ENCODE results near the gene NHLRC2. TPM values are rescaled to one million over a fixed set of nuclear protein-coding genes. Genes with fewer than 3 reads are reported as not detected.

Gene NHLRC2
- polyA plus RNA-seq, 3 donors, result 2.7 to 4.9 (median 4.3) TPM

GRCh38 chr10:113950268-113950667 is 95.8 kb downstream of the NHLRC2 start:
- H3K27ac ChIP-seq (ENCODE audit: low read depth, low read length), result no peak overlapping the region

- WGBS, 3 donors, result 71 to 90% (median 80%) methylated on average over 2 of the region's 2 CpGs
- H3K27ac ChIP-seq (ENCODE audit: low read depth, low read length), result no peak overlapping the region
Measured at GRCh38 chr10:113953505-113954272, 99.2 kb downstream of the NHLRC2 start.

- whole genome bisulfite sequencing, 3 donors, result 83 to 94% (median 92%) methylated on average over 1 of the region's 1 CpG
- H3K27ac ChIP-seq (ENCODE audit: low read depth, low read length), result no peak overlapping the region
Measured at GRCh38 chr10:113954409-113954808, 99.9 kb downstream of the NHLRC2 start.

- H3K27ac ChIP-seq (ENCODE audit: low read depth, low read length), result no peak overlapping the region
- WGBS, 3 donors, result 70 to 77% (median 71%) methylated on average over 5 of the region's 5 CpGs
Measured at GRCh38 chr10:113957013-113957412, 102.6 kb downstream of the NHLRC2 start.

- no peak overlapping the region for H3K27ac ChIP-seq (ENCODE audit: low read depth, low read length)
- 67 to 77% (median 77%) methylated on average over 11 of the region's 11 CpGs for WGBS, 3 donors
Measured at GRCh38 chr10:113958631-113959382, 104.3 kb downstream of the NHLRC2 start.

- WGBS, 3 donors, result 86 to 95% (median 88%) methylated on average over 6 of the region's 6 CpGs
- H3K27ac ChIP-seq (ENCODE audit: low read depth, low read length), result no peak overlapping the region
Measured at GRCh38 chr10:113959383-113959760, 104.9 kb downstream of the NHLRC2 start.

GRCh38 chr10:113960617-113961181 is 106.2 kb downstream of the NHLRC2 start:
- no peak overlapping the region for H3K27ac ChIP-seq (ENCODE audit: low read depth, low read length)
- WGBS, 3 donors, result 69 to 75% (median 69%) methylated on average over 11 of the region's 11 CpGs

- 71 to 87% (median 77%) methylated on average over 14 of the region's 14 CpGs for WGBS, 3 donors
Measured at GRCh38 chr10:113961182-113962031, 106.9 kb downstream of the NHLRC2 start.

GRCh38 chr10:113965077-113965476 is 110.6 kb downstream of the NHLRC2 start:
- WGBS, 3 donors, result 21 to 71% (median 22%) methylated on average over 2 of the region's 2 CpGs
- no peak overlapping the region for H3K27ac ChIP-seq (ENCODE audit: low read depth, low read length)

More at GRCh38 chr10:113961182-113962031, 106.9 kb downstream of the NHLRC2 start:
- H3K27ac ChIP-seq (ENCODE audit: low read depth, low read length), result no peak overlapping the region

GRCh38 chr10:113965683-113966082 is 111.2 kb downstream of the NHLRC2 start:
- H3K27ac ChIP-seq (ENCODE audit: low read depth, low read length), result no peak overlapping the region
- 39 to 82% (median 57%) methylated on average over 5 of the region's 5 CpGs for WGBS, 3 donors

Other genes starting within 250 kb of the NHLRC2 start
- under 1 TPM; 0.04 to 0.22 (median 0.07) TPM for gene NRAP, start 190.6 kb upstream of the NHLRC2 start, polyA plus RNA-seq
- gene CASP7, start 174.7 kb upstream of the NHLRC2 start, polyA plus RNA-seq, result 10 to 100 TPM; 15.8 to 25.8 (median 16.3) TPM
- 1 to 10 TPM in 1 of 3 donors, under 1 TPM in 1, not detected in 1; 0.01 to 4.2 TPM for gene PLEKHS1, start 103.0 kb upstream of the NHLRC2 start, polyA plus RNA-seq
- 1 to 10 TPM; 1.6 to 2.5 (median 2.2) TPM for gene DCLRE1A, start 579 bp upstream of the NHLRC2 start, polyA plus RNA-seq
- 1 to 10 TPM in 2 of 3 donors, under 1 TPM in 1; 0.69 to 8.9 (median 1.8) TPM for gene ADRB1, start 189.2 kb downstream of the NHLRC2 start, polyA plus RNA-seq